Transverse colon (tissue), 4 donors: ENCODE measurements around the gene OR8B8. TPM values are rescaled to one million over a fixed set of nuclear protein-coding genes. Genes with fewer than 3 reads are reported as not detected.

Experiments
- DNase-seq: peaks from one replicate; pipeline ENCODE4 v3.0.0-alpha.2; 2019
- H3K27ac ChIP-seq, 4 donors: fragments of 200-600 bp; sonication (generic); 2 replicates each; pipeline ENCODE4 v1.5.1; 2016 to 2018; ENCODE audit warnings: inconsistent platforms in 4 of 4
- H3K27me3 ChIP-seq: fragments of 200-600 bp; sonication (generic); 2 replicates; pipeline ENCODE4 v1.5.1; 2017; ENCODE audit warnings: inconsistent platforms
- H3K36me3 ChIP-seq, 4 donors: fragments of 200-600 bp; sonication (generic); 2 replicates each; pipeline ENCODE4 v1.5.1; 2017 to 2019; ENCODE audit warnings: inconsistent platforms in 4 of 4
- H3K4me1 ChIP-seq, 4 donors: fragments of 200-600 bp; sonication (generic); 2 replicates each; pipeline ENCODE4 v1.5.1; 2017 to 2020; ENCODE audit warnings: inconsistent platforms in 4 of 4
- H3K4me3 ChIP-seq, 4 donors: fragments of 200-600 bp; sonication (generic); 1 replicate in 1 of 4; 2 replicates in 3 of 4; pipeline versions ENCODE4 v1.5.1 to v1.6.1; 2017 to 2019; ENCODE audit warnings: inconsistent platforms in 4 of 4
- H3K9me3 ChIP-seq, 2 donors: fragments of 200-600 bp; sonication (generic); 2 replicates each; pipeline ENCODE4 v1.5.1; 2017 to 2019; ENCODE audit warnings: inconsistent platforms in 2 of 2
- EP300 ChIP-seq: sonication (generic); formaldehyde crosslinking; IDR thresholded peaks from one replicate; pipeline ENCODE4 v1.6.1; 2017; ENCODE audit warnings: antibody characterized with exemption, low read depth
- POLR2A ChIP-seq: fragments of 450-650 bp; IDR thresholded peaks from one replicate; pipeline ENCODE4 v1.6.1; 2016; ENCODE audit warnings: antibody characterized with exemption, mild to moderate bottlenecking, moderate library complexity
- POLR2AphosphoS5 ChIP-seq, 3 donors: sonication (generic); formaldehyde crosslinking; IDR thresholded peaks; one replicate each; pipeline ENCODE4 v1.6.1; 2016; ENCODE audit warnings: antibody characterized with exemption in 3 of 3
- WGBS, 2 donors: methylation state at CpG; one replicate each; pipeline ENCODE4 v1.1.5; 2018; ENCODE audit warnings: low coverage in 1 of 2; 5-methylcytosine and 5-hydroxymethylcytosine counted together
- in situ Hi-C, 4 donors: fragments of 200-750 bp; cut with MboI; loops; one replicate each; pipeline versions ENCODE4 v1.15.0 to v1.15.1; 2017; ENCODE audit warnings: low sequenced_read_pairs in 3 of 4, low pct_ligation_motif_present in 1 of 4, low pct_unique_long_range_greater_than_20kb in 1 of 4
- intact Hi-C: fragments of 100-400 bp; cut with DNase I; formaldehyde crosslinking; loops from one replicate; pipeline ENCODE4 v1.15.1; 2023; ENCODE audit warnings: low total_unique reads
- total RNA-seq, 4 donors: library from RNA; depleted of rRNA; stranded (reverse); fragments of >200 nt; gene quantifications; one replicate each; pipeline ENCODE4 v1.1.0, GENCODE V29; 2016
- TF ChIP-seq, protein P1 (sequence below), 5 experiments: fragments of 200-600 bp in 3 of 5; fragments of 450-650 bp in 2 of 5; sonication (generic) in 3 of 5; IDR thresholded peaks; 1 replicate in 2 of 5; 2 replicates in 3 of 5; pipeline ENCODE4 v1.5.1; 2016 to 2017; ENCODE audit warnings: antibody characterized with exemption in 5 of 5, inconsistent platforms in 3 of 5, mild to moderate bottlenecking in 2 of 5, moderate library complexity in 1 of 5

The OR8B8 gene
- total RNA-seq, 4 donors from 2014 or later = not detected

DNA sequence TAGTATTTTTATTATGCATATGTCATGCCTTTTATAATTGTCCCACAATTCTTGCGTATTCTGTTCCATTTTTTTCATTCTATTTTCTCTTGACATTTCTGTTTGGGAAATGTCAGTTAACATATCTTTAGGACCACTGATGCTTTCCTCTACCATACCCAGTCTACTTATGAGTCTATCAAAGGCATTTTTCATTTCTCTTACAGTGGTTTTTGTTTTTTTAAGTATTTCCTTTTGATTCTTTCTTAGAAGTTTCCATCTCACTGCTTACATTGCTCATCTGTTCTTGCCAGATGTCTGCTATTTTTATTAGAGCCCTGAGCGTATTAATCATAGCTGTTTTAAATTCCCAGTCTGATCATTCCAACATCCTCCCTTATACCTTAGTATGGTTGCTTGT is 29.3 kb upstream of the OR8B8 start:
- no peak for DNase-seq
- no peaks in the 10 kb centered on the region for H3K27me3 ChIP-seq
- no peaks in the 10 kb centered on the region for H3K9me3 ChIP-seq
- H3K36me3 ChIP-seq = no peaks in the 10 kb centered on the region
- TF ChIP-seq, protein P1, sequence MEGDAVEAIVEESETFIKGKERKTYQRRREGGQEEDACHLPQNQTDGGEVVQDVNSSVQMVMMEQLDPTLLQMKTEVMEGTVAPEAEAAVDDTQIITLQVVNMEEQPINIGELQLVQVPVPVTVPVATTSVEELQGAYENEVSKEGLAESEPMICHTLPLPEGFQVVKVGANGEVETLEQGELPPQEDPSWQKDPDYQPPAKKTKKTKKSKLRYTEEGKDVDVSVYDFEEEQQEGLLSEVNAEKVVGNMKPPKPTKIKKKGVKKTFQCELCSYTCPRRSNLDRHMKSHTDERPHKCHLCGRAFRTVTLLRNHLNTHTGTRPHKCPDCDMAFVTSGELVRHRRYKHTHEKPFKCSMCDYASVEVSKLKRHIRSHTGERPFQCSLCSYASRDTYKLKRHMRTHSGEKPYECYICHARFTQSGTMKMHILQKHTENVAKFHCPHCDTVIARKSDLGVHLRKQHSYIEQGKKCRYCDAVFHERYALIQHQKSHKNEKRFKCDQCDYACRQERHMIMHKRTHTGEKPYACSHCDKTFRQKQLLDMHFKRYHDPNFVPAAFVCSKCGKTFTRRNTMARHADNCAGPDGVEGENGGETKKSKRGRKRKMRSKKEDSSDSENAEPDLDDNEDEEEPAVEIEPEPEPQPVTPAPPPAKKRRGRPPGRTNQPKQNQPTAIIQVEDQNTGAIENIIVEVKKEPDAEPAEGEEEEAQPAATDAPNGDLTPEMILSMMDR (IDR thresholded peaks at IDR 0.05) = no peak
- TF ChIP-seq POLR2A (no peak), POLR2AphosphoS5 (IDR thresholded peaks at IDR 0.05) (no peak), EP300 (no peak)
- no peak overlapping the region for H3K27ac ChIP-seq
- H3K4me1 ChIP-seq = no peaks in the 10 kb centered on the region
- WGBS, 2 donors = 79 to 86% methylated on average over 2 of the region's 2 CpGs
- in situ Hi-C loops (no loop called here), intact Hi-C loops (no loop called here)
- H3K4me3 ChIP-seq = no peak overlapping the region

DNA sequence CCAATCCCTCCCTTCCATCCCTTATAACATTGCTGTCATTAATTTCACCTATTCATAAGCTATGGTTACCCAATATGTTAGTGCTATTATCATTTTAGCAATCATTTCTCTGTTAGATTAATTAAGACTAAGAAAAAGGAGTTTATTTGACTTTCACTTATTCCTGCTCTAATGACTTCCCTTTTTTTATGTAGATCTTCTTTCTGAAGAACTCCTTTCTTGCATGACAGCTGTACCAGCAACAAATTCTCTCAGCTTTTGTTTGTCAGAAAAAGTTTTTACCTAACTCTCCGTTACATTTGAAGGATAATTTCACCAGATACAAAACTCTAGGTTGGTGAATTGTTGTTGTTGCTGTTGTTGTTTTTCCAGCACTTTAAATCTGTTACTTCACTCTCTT is 28.6 kb upstream of the OR8B8 start:
- DNase-seq = no peak
- TF ChIP-seq EP300 (no peak), POLR2A (no peak)
- TF ChIP-seq, protein P1 (IDR thresholded peaks at IDR 0.05) = no peak
- H3K27me3 ChIP-seq = no peaks in the 10 kb centered on the region
- H3K4me1 ChIP-seq = no peaks in the 10 kb centered on the region
- H3K9me3 ChIP-seq = no peaks in the 10 kb centered on the region
- in situ Hi-C loops = no loop called here
- intact Hi-C loops = no loop called here
- H3K4me3 ChIP-seq = no peak overlapping the region
- no peaks in the 10 kb centered on the region for H3K36me3 ChIP-seq
- no peak overlapping the region for H3K27ac ChIP-seq
- WGBS, 2 donors = 53 to 85% methylated on average over 1 of the region's 1 CpG

DNA sequence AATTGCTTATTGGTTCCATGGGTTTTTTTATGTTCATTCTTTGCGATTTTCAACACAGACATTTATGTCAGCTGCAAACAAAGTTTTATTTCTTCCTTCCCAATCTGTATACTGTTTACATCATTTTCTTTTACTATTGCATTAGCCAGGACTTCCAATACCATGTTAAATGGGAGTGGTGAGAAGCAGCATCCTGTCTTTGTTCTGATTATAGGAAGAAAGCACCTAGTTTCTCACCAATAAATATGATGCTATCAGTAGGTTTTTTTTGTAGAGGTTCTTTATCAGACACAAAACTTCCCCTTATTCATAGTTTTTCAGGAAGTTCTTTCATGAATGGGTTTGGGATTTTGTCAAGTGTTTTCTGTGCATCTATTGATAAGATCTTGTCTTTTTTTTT is 28.0 kb upstream of the OR8B8 start:
- no peaks in the 10 kb centered on the region for H3K36me3 ChIP-seq
- no peak for DNase-seq
- H3K27ac ChIP-seq = no peak overlapping the region
- in situ Hi-C loops = no loop called here
- intact Hi-C loops = no loop called here
- no peak for TF ChIP-seq EP300
- TF ChIP-seq, protein P1 (IDR thresholded peaks at IDR 0.05) = no peak
- TF ChIP-seq POLR2A = no peak
- no peak for TF ChIP-seq POLR2AphosphoS5 (IDR thresholded peaks at IDR 0.05)
- no peaks in the 10 kb centered on the region for H3K4me1 ChIP-seq
- no peaks in the 10 kb centered on the region for H3K27me3 ChIP-seq
- 42 to 44% methylated on average over 1 of the region's 1 CpG for WGBS, 2 donors
- no peaks in the 10 kb centered on the region for H3K9me3 ChIP-seq
- H3K4me3 ChIP-seq = no peak overlapping the region

DNA sequence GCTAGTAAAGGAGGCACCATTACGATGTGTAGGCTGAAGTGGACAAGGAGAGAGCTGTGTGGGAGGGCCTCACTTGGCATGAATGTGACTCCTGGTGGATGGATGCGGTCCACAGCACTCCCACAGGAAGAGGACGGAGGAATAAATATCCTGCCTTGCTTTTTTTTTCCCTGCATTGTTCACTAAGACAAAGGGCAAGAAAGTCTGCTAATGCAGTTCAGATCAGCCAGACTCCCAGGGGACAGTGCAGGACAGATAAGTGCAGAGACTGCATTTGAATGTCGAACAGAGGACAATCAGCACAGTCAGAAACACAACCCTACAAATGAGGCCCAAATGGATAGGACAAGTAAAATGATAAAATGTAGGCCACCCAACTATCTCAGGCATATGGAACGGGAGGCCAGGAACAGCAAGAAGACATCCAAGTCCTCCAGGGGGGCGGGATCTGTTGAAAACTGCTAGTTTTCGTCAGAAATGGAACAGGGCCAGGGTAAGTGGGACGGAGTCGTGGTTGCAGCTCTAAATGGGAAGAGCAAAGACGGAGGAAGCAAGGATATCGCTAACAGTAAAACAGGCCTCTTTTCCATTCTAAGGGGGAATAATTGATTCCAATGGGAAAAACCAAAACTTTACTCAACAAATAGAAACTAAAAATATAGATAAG is 25.2 kb upstream of the OR8B8 start:
- TF ChIP-seq POLR2A = no peak
- TF ChIP-seq POLR2AphosphoS5 (IDR thresholded peaks at IDR 0.05) = no peak
- TF ChIP-seq, protein P1 (IDR thresholded peaks at IDR 0.05) = no peak
- no peak for TF ChIP-seq EP300
- H3K27ac ChIP-seq = no peak overlapping the region
- H3K27me3 ChIP-seq = no peaks in the 10 kb centered on the region
- no peaks in the 10 kb centered on the region for H3K9me3 ChIP-seq
- no peak overlapping the region for H3K4me3 ChIP-seq
- H3K4me1 ChIP-seq = no peaks in the 10 kb centered on the region
- H3K36me3 ChIP-seq = no peaks in the 10 kb centered on the region
- no peak for DNase-seq
- in situ Hi-C loops (no loop called here), intact Hi-C loops (no loop called here)
- WGBS, 2 donors = 69 to 72% methylated on average over 5 to 11 of the region's 11 CpGs
